ENCODE results near the gene VSTM4. TPM values are rescaled to one million over a fixed set of nuclear protein-coding genes. Genes with fewer than 3 reads are reported as not detected.

Gene VSTM4
- total RNA-seq, 1 donor from 2014 or later = 41.7 TPM

GRCh38 chr10:49009199-49009979 is 105.9 kb downstream of the VSTM4 start:
- no peak for DNase-seq (ENCODE audit: low spot score)

DNA sequence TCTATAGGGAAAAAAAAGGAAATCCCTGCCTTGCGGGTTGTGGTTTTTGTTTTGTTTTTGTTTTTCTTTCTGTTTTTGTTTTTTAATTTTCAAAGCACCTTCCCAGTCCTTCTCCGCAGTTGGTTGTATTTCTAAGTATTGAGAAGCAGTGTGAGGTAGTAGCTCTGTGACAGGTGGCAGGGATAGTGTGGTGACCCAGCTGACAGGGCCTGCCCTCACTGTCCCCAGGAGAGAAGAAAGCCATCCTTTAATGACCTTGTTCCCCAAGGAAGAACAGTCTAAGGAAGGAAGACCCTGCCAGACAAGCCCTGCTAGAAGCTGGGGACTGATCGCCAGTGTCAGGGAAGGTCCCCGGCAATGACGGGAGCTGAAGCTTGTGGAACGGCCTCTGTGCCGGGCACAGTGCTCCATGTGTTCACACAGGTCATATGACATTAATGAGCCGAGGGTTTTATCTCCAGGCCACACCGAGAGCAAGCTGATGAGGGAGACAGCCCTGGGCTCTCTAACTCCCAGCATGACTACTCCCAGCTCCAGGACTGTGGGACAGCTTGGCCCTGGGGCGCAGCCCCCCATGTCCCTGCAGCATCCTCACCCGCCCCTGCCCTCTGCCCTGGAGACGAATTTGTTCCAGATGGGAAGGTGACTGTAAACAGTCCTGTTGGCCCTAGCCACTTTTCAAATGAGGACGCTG is 106.7 kb downstream of the VSTM4 start:
- DNase-seq (ENCODE audit: low spot score) = no peak

GRCh38 chr10:49008091-49008490 is 107.2 kb downstream of the VSTM4 start:
- no peak for DNase-seq (ENCODE audit: low spot score)

GRCh38 chr10:49007129-49007528 is 108.2 kb downstream of the VSTM4 start:
- DNase-seq (ENCODE audit: low spot score) = no peak

- DNase-seq (ENCODE audit: low spot score) = no peak
Measured at GRCh38 chr10:49005270-49005669, 110.1 kb downstream of the VSTM4 start.

GRCh38 chr10:49001870-49002672 is 113.3 kb downstream of the VSTM4 start:
- no peak for DNase-seq (ENCODE audit: low spot score)

GRCh38 chr10:49001402-49001801 is 113.9 kb downstream of the VSTM4 start:
- no peak for DNase-seq (ENCODE audit: low spot score)

DNA sequence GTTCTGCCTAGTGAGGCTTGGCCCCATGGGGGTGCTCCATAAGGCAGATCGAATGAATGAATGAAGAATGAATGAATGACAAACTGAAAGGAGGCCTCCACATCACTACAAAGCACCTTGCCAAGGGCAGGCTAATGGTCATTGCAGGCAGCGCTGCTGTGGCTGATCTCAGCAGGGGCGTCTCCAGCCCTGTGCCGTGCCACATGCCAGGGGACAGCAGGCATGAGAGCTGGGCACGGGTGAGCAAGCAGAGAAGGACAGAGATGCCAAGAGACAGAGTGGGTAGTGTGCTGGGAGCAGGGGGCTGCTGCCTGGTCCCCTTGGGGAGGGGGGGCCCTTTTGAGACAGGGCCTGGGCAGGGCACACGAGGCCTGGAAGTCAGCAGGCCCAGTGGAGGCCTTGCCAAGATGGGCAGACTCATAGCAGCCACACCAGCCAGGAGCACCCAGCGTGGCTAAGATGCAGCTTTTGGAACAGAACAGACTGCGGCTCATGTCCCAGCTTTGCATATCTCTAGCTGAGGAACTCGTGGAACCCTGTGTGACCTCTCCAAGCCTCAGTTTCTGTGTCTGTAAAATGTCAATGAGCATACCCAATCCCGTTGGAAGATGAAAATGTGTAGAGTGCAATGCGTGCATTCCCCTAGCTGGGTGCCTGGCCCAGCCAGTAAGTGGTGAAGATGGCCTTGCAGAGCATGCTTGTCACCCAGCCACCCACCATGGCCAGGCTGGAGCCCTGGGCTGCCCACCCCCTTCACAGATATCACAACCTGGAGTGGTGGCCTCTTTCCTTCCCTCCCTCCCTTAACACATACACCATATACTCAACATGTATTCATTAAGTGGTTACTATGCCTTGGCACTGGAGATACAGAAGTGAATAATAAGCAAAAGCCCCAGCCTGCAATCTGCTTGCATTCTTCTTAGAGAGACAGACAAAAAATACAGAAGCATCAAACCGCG is 114.6 kb downstream of the VSTM4 start:
- no peak for DNase-seq (ENCODE audit: low spot score)

- no peak for DNase-seq (ENCODE audit: low spot score)
Measured at GRCh38 chr10:48999346-48999745, 116.0 kb downstream of the VSTM4 start.

DNA sequence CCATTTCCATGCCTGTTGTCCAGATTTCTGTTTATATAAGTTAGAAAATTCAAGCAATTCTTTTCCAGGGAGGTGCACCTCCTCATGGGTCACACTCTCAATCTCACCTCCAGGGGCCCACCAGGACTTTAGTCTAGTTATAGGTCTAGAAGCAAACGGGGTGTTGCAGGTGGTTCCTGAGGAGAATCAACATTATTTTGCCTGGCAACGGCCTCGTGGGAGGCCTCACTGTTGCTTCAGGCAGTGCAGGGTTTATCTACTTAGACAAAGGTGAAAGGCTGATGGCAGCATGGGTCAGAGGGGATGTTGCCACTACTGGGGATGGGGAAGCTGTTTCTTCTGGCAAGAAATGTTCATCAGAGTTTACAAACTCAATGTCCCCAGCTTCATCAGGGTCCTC is 119.0 kb downstream of the VSTM4 start:
- DNase-seq (ENCODE audit: low spot score) = no peak

DNA sequence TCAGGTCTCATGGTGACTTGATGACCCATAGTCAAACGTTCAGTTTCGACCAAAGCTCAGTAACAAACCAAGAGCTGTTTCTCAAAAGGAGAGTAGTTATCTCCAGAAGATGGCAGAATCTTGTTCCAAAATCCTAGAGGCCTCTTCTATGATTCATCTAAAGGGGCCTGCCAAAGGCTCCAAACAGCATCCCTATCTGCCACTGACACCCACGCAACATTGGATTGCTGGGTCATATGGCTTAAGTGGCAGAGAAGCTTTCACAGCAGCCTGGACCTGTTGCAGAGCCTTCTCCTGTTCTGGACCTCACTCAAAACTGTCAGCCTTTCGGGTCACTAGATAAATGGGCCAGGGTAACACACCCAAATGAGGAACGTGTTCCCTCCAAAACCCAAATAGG is 121.7 kb downstream of the VSTM4 start:
- DNase-seq (ENCODE audit: low spot score) = no peak

DNA sequence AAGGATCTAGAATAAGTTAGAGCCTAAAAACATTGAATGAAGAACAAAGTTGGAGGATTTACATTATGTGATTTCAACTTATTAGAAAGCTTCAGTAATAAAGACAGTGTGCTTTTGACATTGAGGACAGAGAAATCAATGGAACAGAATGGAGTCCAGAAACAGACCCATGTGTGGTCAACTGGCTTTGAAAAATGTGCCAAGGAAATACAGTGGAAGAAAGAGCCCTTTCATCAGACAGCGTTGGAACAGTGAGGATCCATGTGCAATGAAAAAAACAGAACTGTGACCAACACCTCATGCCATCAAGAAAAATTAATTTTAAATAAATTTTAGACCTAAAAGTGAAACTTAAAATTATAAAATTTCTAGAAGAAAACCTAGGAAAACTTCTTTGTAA is 125.1 kb downstream of the VSTM4 start:
- no peak for DNase-seq (ENCODE audit: low spot score)

- peak; percentile 78 for DNase-seq (ENCODE audit: low spot score)
Measured at GRCh38 chr10:48985621-48986158, 129.6 kb downstream of the VSTM4 start.

DNA sequence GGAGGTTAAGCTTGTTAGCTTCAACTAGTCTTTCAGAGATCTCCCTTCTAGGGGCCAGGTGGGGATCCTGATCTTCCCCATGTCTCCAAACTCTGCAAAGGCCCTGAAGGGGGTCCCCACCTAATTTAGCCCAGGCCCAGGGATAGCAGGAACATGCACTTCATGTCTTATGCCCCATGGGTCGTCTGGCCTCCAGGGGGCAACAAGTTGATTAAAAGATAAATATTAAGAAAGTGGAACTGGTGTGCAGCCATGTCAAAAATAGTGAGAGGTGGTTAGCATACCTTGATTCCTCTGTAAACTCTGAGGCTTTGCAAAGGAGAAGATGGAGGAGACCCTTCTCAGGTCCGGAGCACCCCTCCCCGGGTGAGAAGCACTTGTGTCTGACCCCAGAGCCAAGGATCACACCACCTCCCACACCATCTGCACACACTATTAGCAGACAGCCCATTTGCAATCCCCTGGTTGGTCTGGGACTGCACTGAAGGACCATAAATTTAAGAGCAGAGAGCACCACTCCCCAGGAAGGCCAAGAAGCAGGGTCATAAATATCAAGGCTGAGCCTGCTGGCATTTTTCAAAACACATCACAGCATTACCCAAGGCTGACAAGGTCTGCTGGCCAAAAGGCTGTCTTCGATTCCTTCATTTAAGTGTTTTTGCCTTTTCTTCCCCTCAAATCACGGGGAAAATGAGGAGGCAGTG is 131.5 kb downstream of the VSTM4 start:
- peak; percentile 22 for DNase-seq (ENCODE audit: low spot score)

GRCh38 chr10:48982584-48982983 is 132.7 kb downstream of the VSTM4 start:
- no peak for DNase-seq (ENCODE audit: low spot score)

DNA sequence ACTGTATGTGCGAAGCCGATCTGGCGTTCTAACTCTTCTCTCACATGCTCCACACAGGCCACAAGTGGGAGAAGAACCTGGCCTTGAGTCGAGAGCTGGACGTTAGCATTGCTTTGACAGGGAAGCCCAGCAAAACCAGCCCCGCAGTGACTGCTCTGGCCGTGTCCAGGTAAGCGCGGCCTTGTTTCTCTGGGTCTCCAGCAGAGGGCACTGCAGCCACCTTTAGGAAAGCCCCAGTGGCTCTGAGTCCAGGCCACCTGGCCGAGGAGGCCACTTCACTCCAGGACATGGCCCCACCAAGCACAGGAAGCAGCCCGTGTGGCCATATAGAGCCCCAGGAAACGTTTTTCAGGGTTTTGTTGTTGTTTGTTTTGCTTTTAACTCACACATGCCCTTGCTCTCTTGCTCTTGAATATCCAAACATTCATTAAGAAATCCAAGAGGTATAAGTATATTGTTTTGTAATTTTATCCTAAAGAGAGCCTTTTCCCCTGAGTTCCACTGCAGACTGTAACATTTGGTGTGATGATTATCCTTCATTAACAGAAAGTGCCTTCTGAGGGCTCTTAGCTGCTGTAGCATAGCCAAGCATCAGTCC is 133.9 kb downstream of the VSTM4 start:
- DNase-seq (ENCODE audit: low spot score) = no peak

DNA sequence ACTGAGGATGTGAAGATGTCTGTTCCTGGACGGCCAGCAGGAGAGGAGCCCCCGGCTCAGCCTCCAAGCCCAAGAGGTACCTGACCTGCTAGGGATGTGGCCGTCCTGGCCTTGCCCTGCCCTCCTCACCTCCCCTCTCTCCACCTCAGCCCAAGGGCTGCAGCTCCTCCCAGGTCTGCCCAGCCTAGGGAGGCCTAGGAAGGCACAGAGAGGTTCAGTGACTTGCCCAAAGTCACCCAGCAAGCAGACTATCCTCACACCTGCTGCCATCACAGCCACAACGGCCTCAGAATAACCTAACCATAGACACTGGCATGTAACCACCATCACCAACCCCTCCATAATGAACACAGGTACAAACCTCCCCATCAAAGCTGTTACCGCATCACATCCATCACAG is 137.0 kb downstream of the VSTM4 start:
- DNase-seq (ENCODE audit: low spot score) = no peak

- DNase-seq (ENCODE audit: low spot score) = no peak
Measured at GRCh38 chr10:48976196-48976595, 139.1 kb downstream of the VSTM4 start.

DNA sequence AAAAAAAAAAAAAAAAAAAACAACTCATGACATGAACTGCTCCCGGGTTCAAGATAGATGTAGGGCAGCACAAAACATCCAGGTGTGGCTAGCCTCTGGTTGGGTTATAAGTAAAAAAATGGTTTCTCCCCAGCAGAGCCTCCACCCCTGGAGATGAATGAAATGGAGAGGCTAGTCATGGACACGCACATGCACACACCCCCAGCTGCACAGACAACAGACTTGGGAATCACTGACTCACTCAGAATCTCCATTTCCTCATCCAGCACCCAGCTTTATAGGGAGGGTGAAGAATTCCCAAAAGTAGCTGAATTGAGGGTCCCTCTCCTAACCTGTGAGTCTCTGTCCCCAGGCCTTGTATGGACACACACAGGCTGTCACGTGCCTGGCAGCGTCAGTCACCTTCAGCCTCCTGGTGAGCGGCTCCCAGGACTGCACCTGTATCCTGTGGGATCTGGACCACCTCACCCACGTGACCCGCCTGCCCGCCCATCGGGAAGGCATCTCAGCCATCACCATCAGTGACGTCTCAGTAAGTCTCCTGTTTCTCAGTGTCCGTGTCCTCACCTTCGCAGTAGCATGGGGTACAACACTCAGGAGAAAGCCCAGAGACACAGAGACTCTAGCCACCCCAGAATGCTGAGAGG is 140.7 kb downstream of the VSTM4 start:
- no peak for DNase-seq (ENCODE audit: low spot score)

Data from mesenteric fat pad (tissue), 1 donor.